HG02840 (cell line): ENCODE measurements around the gene ALPI.

Experiments
- ATAC-seq: cut with Tn5 transposase; IDR thresholded peaks from one replicate; pipeline ENCODE4 v1.9.1; 2021; ENCODE audit warnings: mild to moderate bottlenecking, moderate library complexity, moderate number of reproducible peaks; ENCODE audit not compliant: unreplicated experiment, low FRiP score

The ALPI gene

GRCh38 chr2:232493701-232494474 is 37.9 kb downstream of the ALPI start:
- no peak for ATAC-seq

- ATAC-seq, result no peak
Observed at GRCh38 chr2:232494542-232494941, 38.6 kb downstream of the ALPI start.

DNA sequence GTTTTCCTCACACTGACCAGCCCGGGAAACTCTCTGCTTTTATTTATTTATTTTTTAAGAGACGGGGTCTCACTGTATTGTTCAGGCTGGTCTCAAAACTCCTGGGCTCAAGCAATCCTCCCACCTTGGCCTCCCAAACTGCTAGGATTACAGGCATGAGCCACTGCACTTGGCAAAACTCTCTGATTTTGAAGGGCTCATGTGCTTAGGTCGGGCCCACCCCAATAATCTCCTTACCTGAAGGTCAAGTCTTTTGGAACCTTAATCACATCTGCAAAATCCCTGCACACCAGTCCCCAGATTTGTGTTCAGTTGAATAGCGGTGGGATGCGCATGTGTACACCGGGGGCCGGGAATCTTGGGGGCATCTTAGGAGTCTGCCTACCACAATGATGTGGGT is 39.3 kb downstream of the ALPI start:
- ATAC-seq, result no peak

- no peak for ATAC-seq
Observed at GRCh38 chr2:232496501-232497270, 40.7 kb downstream of the ALPI start.

- ATAC-seq, result no peak
Observed at GRCh38 chr2:232497348-232497747, 41.4 kb downstream of the ALPI start.

DNA sequence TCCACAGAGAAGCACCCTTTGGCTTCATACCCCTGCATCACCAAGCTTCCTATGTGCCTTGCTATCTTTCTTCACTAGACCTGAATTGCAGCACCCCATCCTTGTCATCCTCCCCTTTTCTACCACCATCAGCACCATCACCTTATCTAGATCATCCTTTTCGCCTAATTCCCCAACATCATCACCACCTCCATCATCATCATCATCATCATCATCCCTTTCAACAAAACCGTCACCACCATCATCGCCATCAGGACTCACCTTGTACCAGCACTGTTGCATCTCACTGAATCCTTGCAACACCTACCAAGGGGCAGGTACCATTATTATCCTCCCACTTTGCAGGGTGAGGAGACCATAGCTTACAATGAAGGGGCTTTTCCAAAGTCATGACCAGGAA is 42.5 kb downstream of the ALPI start:
- ATAC-seq, result no peak

GRCh38 chr2:232501331-232501771 is 45.4 kb downstream of the ALPI start:
- ATAC-seq, result no peak

DNA sequence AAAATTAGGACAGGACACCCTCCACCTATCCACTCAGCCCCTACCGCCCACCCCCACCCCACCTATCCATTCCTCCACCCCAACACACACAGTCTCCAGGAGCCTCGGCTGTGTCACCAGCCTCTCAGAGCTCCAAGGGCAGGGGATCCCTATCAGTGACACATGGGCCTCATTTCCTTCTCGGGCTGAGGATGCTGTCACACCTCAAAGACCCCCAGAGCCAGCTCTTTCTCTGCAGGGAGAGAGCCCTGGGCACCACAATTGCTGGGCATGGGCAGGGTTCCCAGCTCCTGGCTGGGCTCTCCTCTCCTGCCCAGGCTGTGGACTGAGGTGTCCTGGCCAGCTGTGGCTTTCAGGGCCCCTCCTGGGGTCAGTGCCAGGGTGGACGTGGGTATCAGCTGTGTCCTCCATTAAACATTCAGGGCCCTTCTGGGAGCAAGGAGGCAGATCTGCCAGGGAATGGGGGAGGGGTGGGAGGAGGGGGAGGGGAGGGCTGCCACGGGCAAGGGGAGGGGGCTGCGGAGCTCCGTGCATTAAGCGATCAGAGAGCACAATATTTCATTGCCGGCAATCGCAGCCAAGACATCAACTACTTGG is 45.9 kb downstream of the ALPI start:
- ATAC-seq, result no peak

GRCh38 chr2:232502511-232502910 is 46.6 kb downstream of the ALPI start:
- no peak for ATAC-seq

DNA sequence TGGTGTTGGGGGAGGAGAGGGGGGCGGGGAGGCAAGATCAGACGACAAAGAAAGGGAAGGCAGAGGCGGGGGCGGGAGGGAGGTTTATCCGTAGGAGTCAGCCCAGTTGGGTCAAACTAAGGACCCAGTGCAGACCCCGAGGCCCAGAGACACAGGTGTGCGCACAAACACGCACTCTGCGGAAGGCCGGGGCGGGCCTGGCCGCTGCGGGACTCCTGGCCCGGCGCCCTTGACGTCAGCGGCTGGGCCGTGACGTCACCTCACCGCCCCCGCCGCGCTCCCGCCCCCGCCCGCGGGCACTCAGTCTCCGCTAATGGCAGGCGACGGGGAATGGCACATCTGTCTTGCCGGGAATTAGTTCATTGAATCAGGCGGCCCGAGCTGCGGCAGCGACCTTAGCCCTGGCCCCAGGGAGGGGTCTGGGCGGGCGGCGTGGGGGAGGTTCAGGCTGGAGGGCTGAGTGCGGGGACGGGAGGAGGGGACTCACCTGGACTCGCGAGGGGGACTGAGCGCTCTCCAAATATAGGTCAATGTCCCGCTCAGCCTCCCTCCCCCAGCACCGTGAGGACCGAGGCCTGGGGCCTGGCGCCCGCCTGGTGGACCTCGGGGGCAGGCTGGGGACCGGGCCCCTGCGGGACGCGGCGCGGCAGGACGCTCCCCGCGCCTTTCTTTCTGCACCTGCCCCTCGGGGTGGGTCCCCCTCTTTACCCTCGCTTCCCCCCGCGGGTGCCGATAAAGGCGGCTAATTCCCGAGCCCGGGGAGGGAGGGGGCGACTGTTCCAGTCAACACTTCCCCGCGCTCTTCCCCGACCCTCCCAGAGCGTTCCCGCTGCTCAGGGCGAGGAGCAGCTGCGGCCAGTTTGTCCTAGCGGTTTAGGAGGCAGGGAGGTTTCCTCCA is 47.2 kb downstream of the ALPI start:
- no peak for ATAC-seq

DNA sequence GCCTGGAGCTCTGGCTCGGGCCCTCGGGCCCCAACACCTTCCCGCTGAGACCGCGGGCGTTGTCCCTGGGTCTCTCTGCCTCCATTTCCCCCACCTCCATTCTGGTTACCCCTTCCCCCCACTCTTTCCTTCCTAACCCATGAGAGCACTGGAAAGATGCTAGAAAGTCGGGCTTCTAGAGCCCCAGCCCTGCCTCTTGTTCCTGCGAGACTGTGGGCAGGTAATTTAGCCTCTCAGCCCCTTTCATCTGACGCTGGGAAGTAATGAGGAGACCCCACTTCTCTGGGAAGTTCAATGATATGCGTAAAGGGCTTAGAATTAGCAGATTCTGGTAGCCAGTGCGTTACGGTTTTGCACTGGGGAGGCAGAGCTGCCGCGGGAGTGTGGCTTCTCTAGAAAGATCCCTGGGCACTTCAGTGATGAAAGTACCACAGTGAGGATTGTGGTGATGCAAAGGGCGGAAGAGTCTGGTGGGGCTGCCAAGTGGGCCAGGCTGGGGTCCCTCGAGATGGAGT is 47.9 kb downstream of the ALPI start:
- no peak for ATAC-seq

- ATAC-seq, result no peak
Observed at GRCh38 chr2:232504438-232504837, 48.5 kb downstream of the ALPI start.

GRCh38 chr2:232505856-232506255 is 49.9 kb downstream of the ALPI start:
- no peak for ATAC-seq

GRCh38 chr2:232506709-232507108 is 50.8 kb downstream of the ALPI start:
- no peak for ATAC-seq

GRCh38 chr2:232508251-232508650 is 52.3 kb downstream of the ALPI start:
- ATAC-seq, result no peak
